Measurements from ENCODE around the gene C11orf54.

The C11orf54 gene

DNA sequence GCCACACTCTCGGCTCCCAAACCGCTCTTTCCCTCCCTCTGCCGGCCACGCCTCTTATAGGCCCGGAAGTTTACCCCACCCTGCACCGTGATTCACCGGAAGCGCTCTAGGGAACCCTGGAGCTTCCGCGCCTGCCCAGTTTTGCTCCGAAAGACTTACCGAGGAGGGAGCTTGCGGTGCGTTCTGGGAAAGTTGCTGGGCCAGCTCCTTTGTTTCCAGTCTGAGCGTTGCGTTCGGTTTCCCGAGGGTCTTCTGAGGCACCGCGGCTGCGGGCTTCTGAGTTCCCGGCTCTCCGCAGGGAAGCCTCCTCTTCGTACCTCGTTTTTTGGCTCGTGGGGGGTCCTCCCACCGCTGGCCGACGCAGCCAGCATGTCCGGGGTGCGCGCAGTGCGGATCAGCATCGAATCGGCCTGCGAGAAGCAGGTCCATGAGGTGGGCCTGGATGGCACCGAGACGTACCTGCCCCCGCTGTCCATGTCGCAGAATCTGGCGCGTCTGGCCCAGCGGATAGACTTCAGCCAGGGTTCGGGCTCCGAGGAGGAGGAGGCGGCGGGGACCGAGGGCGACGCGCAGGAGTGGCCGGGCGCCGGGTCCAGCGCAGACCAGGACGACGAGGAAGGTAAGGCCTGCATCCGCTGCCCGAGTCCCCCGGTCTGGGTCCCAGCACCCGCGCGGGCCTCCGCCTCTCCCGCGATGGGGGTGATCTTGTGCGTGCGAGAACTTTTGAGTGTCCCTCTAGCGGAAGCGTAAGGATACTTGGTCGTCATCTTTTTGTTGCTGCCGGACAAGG lies 42.9 kb downstream of the C11orf54 start, which contains the start of gene MED17:
Gene MED17 (plus strand): TSS at position 138 of the 790 bp plus-strand sequence. CDS start 232 bp downstream, at position 370.
- ChIA-PET POLR2A (interaction anchor here (0.7 to 1.5 kb wide), 5 partner anchors 29 to 586 kb away, joined by 3 to 11 read pairs (median 4); partner anchors contain the start of genes C11orf54, SLC36A4 and TAF1D), CTCF (interaction anchor here (0.7 to 2.4 kb wide), 7 partner anchors 8 to 43 kb away, joined by 3 to 10 read pairs (median 4); partner anchors contain the start of genes C11orf54 and TAF1D)
- peaks cover 1 to 14% (median 5%) of the 10 kb centered on the region in 4 experiments for H3K36me3 ChIP-seq (ENCODE audit: control insufficient read depth in 4 of 4, insufficient read depth in 4 of 4, low read length in 3 of 4)
- peak within 1 kb of the TSS; percentile 68 to 100 (median 99) for H3K4me3 ChIP-seq (ENCODE audit: control insufficient read depth in 1 of 7, extremely low read depth in 1 of 7, insufficient read depth in 4 of 7, low read depth in 2 of 7, low read length in 6 of 7)
- peak within 1 kb of the TSS; percentile 94 to 96 for H3K27ac ChIP-seq (ENCODE audit: insufficient read depth in 1 of 2, low read depth in 1 of 2, low read length in 2 of 2, poor library complexity in 1 of 2, severe bottlenecking in 2 of 2)
- no peaks in the 10 kb centered on the region for H3K27me3 ChIP-seq (replicated peaks in 2 of 5; ENCODE audit: control insufficient read depth in 4 of 5, insufficient read depth in 5 of 5, low read length in 4 of 5)
- peak; percentile 91 to 93 (median 91) for DNase-seq
- 0% methylated on average over 59 of the region's 72 CpGs for WGBS (ENCODE audit: insufficient coverage)
- no peaks in the 10 kb centered on the region for H3K9me3 ChIP-seq (ENCODE audit: control extremely low read depth in 1 of 5, control insufficient read depth in 4 of 5, insufficient read depth in 2 of 5, low read depth in 1 of 5, low read length in 4 of 5)
- peaks cover 0 to 32% (median 19%) of the 10 kb centered on the region in 4 experiments for H3K4me1 ChIP-seq (ENCODE audit: control extremely low read depth in 1 of 4, control insufficient read depth in 4 of 4, insufficient read depth in 4 of 4, low read length in 3 of 4)

DNA sequence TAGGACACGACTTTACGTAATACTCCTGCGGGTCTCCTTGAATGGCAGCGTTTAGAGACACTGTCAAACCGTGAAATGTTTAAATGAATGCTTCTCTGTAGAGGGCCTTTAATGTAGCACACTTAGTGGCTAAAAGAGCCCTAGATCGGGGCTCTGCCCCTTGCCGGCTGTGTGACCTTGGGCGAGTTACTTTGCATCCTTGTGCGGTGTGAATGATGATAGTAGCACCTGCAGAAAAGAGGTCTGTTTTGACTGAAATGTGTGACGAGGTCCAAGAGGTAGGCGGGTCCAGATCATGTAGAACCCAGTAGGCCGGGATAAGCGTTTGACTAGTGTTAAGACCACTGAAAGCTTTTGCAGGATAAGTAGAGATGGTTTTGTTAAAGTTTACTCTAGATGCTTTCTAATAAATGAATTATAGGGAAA lies 43.5 kb downstream of the C11orf54 start:
- WGBS (ENCODE audit: insufficient coverage) = 0% methylated on average over 11 of the region's 13 CpGs
- Histone ChIP-seq H3K4me3 (ENCODE audit: control insufficient read depth in 1 of 7, extremely low read depth in 1 of 7, insufficient read depth in 4 of 7, low read depth in 2 of 7, low read length in 6 of 7) (peak overlapping the region; percentile 68 to 100 (median 99)), H3K27ac (ENCODE audit: insufficient read depth in 1 of 2, low read depth in 1 of 2, low read length in 2 of 2, poor library complexity in 1 of 2, severe bottlenecking in 2 of 2) (peak overlapping the region; percentile 94 to 96), H3K4me1 (ENCODE audit: control extremely low read depth in 1 of 4, control insufficient read depth in 4 of 4, insufficient read depth in 4 of 4, low read length in 3 of 4) (peaks cover 0 to 32% (median 19%) of the 10 kb centered on the region in 4 experiments), H3K36me3 (ENCODE audit: control insufficient read depth in 4 of 4, insufficient read depth in 4 of 4, low read length in 3 of 4) (peaks cover 2 to 20% (median 9%) of the 10 kb centered on the region in 4 experiments), H3K27me3 (replicated peaks in 2 of 5; ENCODE audit: control insufficient read depth in 4 of 5, insufficient read depth in 5 of 5, low read length in 4 of 5) (no peaks in the 10 kb centered on the region), H3K9me3 (ENCODE audit: control extremely low read depth in 1 of 5, control insufficient read depth in 4 of 5, insufficient read depth in 2 of 5, low read depth in 1 of 5, low read length in 4 of 5) (no peaks in the 10 kb centered on the region)
- CTCF ChIA-PET = no interaction called here
- DNase-seq = no peak
- POLR2A ChIA-PET = interaction anchor here (1.2 kb wide), 1 partner anchor 41 kb away, joined by 4 read pairs; no protein-coding TSS in a partner anchor

DNA sequence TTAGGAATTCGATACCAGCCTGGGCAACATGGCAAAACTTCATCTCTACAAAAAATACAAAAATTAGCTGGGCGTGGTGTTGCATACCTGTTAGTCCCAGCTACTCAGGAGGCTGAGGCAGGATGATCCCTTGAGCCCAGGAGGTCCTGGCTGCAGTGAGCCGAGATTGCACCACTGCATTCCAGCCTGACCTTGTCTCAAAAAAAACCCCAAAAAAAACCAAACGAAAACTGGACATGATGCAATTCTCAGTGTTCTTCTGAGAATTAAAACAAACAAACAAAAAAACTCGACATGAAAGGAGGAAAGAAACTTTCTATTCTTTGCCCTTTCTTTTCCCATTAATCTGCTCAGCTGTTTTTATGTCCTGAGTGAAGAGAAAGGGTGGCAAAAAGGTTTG lies 50.0 kb downstream of the C11orf54 start:
- POLR2A ChIA-PET = interaction anchor here (0.6 kb wide), 1 partner anchor 17 kb away, joined by 4 read pairs; no protein-coding TSS in a partner anchor
- Histone ChIP-seq H3K27ac (ENCODE audit: insufficient read depth in 1 of 2, low read depth in 1 of 2, low read length in 2 of 2, poor library complexity in 1 of 2, severe bottlenecking in 2 of 2) (no peak overlapping the region), H3K9me3 (ENCODE audit: control extremely low read depth in 1 of 5, control insufficient read depth in 4 of 5, insufficient read depth in 2 of 5, low read depth in 1 of 5, low read length in 4 of 5) (no peaks in the 10 kb centered on the region), H3K36me3 (ENCODE audit: control insufficient read depth in 4 of 4, insufficient read depth in 4 of 4, low read length in 3 of 4) (peaks cover 28 to 81% (median 54%) of the 10 kb centered on the region in 4 experiments), H3K4me3 (ENCODE audit: control insufficient read depth in 1 of 7, extremely low read depth in 1 of 7, insufficient read depth in 4 of 7, low read depth in 2 of 7, low read length in 6 of 7) (no peak overlapping the region), H3K27me3 (replicated peaks in 2 of 5; ENCODE audit: control insufficient read depth in 4 of 5, insufficient read depth in 5 of 5, low read length in 4 of 5) (no peaks in the 10 kb centered on the region), H3K4me1 (ENCODE audit: control extremely low read depth in 1 of 4, control insufficient read depth in 4 of 4, insufficient read depth in 4 of 4, low read length in 3 of 4) (peaks cover 0 to 8% (median 3%) of the 10 kb centered on the region in 4 experiments)
- WGBS (ENCODE audit: insufficient coverage) = 91% methylated on average over 3 of the region's 5 CpGs
- DNase-seq = no peak
- CTCF ChIA-PET = interaction anchor here (0.9 to 2.8 kb wide), 2 partner anchors 9 to 10 kb away, joined by 3 to 10 read pairs; no protein-coding TSS in a partner anchor

DNA sequence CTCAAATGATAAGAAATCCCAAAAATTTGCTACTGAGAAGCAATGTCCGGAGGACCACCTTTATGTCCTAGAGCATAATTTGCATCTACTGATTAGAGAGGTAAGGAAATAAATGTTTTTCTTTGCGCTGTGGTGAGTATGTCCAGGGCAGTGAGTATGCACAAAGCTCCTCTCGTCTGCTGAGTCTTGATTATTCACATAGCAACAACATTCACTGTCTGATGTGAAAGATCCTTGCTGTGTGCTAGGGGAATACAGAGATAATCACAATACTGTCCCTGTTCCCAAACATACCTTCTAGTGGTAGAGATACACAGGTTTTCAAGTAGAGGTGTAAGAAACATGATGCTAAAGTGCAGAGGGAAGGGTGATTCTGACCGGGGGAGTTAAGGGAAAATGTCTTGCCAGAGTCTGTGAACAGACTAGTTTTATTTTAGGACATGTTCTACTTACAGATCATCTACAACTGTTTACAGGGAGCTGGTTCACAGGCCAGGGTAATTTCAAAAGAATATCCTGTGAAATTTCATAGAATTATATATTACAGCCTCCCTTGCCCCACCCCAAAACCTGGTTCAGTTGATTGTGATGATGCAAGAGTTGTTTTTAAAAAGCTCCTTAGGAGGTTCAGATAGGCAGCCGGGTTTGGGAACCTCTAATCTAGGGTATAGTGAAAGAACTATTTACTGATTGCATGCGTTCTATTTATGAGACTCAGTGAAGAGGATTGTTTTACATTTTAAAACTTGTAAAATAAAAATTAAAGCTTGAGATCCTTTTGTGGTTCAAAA lies 55.2 kb downstream of the C11orf54 start:
- H3K4me1 ChIP-seq (ENCODE audit: control extremely low read depth in 1 of 4, control insufficient read depth in 4 of 4, insufficient read depth in 4 of 4, low read length in 3 of 4) = no peaks in the 10 kb centered on the region
- ChIA-PET POLR2A (interaction anchor here (0.6 to 1.0 kb wide), 2 partner anchors 8 to 54 kb away, joined by 4 to 5 read pairs; no protein-coding TSS in a partner anchor), CTCF (interaction anchor here (1.6 to 1.8 kb wide), 2 partner anchors 11 to 55 kb away, joined by 3 to 5 read pairs; partner anchors contain the start of genes C11orf54 and TAF1D)
- H3K36me3 ChIP-seq (ENCODE audit: control insufficient read depth in 4 of 4, insufficient read depth in 4 of 4, low read length in 3 of 4) = peaks cover 40 to 91% (median 62%) of the 10 kb centered on the region in 4 experiments
- no peak overlapping the region for H3K4me3 ChIP-seq (ENCODE audit: control insufficient read depth in 1 of 7, extremely low read depth in 1 of 7, insufficient read depth in 4 of 7, low read depth in 2 of 7, low read length in 6 of 7)
- no peak overlapping the region for H3K27ac ChIP-seq (ENCODE audit: insufficient read depth in 1 of 2, low read depth in 1 of 2, low read length in 2 of 2, poor library complexity in 1 of 2, severe bottlenecking in 2 of 2)
- no peaks in the 10 kb centered on the region for H3K27me3 ChIP-seq (replicated peaks in 2 of 5; ENCODE audit: control insufficient read depth in 4 of 5, insufficient read depth in 5 of 5, low read length in 4 of 5)
- 100% methylated on average over 1 of the region's 6 CpGs for WGBS (ENCODE audit: insufficient coverage)
- H3K9me3 ChIP-seq (ENCODE audit: control extremely low read depth in 1 of 5, control insufficient read depth in 4 of 5, insufficient read depth in 2 of 5, low read depth in 1 of 5, low read length in 4 of 5) = no peaks in the 10 kb centered on the region
- no peak for DNase-seq

DNA sequence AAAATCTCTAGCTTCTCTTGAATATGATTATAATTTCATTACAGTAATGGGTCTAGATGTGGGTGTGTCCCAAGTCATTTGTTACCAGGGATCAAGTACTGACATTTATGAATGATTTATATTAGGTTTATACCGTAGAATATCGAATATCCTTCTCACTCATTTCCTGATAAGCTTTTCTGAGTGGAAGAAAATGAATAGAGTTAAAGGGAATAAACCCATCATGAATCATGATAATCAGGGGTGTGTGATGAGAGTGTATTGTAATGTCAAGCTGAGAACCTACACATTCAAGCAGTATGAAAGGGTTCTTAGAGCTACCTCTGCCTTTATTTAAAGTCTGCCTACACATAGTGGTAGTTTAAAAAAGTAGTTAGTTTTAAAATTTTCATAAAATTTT lies 59.9 kb downstream of the C11orf54 start:
- no peak for DNase-seq
- H3K4me3 ChIP-seq (ENCODE audit: control insufficient read depth in 1 of 7, extremely low read depth in 1 of 7, insufficient read depth in 4 of 7, low read depth in 2 of 7, low read length in 6 of 7) = no peak overlapping the region
- POLR2A ChIA-PET = no interaction called here
- H3K27me3 ChIP-seq (replicated peaks in 2 of 5; ENCODE audit: control insufficient read depth in 4 of 5, insufficient read depth in 5 of 5, low read length in 4 of 5) = no peaks in the 10 kb centered on the region
- H3K36me3 ChIP-seq (ENCODE audit: control insufficient read depth in 4 of 4, insufficient read depth in 4 of 4, low read length in 3 of 4) = peaks cover 27 to 90% (median 60%) of the 10 kb centered on the region in 4 experiments
- no peaks in the 10 kb centered on the region for H3K9me3 ChIP-seq (ENCODE audit: control extremely low read depth in 1 of 5, control insufficient read depth in 4 of 5, insufficient read depth in 2 of 5, low read depth in 1 of 5, low read length in 4 of 5)
- WGBS (ENCODE audit: insufficient coverage) = no CpG with 5 or more reads among the region's 2 CpGs
- no peaks in the 10 kb centered on the region for H3K4me1 ChIP-seq (ENCODE audit: control extremely low read depth in 1 of 4, control insufficient read depth in 4 of 4, insufficient read depth in 4 of 4, low read length in 3 of 4)
- CTCF ChIA-PET = interaction anchor here (0.6 to 2.9 kb wide), 4 partner anchors 9 to 84 kb away, joined by 3 to 10 read pairs (median 4); partner anchors contain the start of gene MED17
- no peak overlapping the region for H3K27ac ChIP-seq (ENCODE audit: insufficient read depth in 1 of 2, low read depth in 1 of 2, low read length in 2 of 2, poor library complexity in 1 of 2, severe bottlenecking in 2 of 2)

DNA sequence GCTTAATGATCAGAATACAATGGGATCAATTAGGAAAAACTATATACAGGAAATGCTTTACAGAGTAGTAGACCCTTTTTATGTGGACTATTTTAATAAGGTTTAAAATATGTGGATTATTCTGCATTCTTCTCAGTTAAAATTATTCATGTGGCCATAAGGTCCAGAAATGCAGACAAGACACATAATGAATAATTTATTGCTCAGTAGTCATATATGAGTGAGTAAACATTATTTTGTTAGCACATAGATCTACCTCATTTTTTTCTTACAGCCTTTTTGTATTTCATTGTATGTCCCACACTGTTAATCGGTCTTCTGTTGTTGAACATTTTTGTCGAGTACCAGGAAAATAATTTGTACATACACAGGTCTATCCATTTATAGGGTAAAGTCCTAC lies 63.4 kb downstream of the C11orf54 start:
- H3K27ac ChIP-seq (ENCODE audit: insufficient read depth in 1 of 2, low read depth in 1 of 2, low read length in 2 of 2, poor library complexity in 1 of 2, severe bottlenecking in 2 of 2) = no peak overlapping the region
- no peaks in the 10 kb centered on the region for H3K27me3 ChIP-seq (replicated peaks in 2 of 5; ENCODE audit: control insufficient read depth in 4 of 5, insufficient read depth in 5 of 5, low read length in 4 of 5)
- ChIA-PET CTCF (no interaction called here), POLR2A (no interaction called here)
- H3K4me3 ChIP-seq (ENCODE audit: control insufficient read depth in 1 of 7, extremely low read depth in 1 of 7, insufficient read depth in 4 of 7, low read depth in 2 of 7, low read length in 6 of 7) = no peak overlapping the region
- no CpG with 5 or more reads among the region's 2 CpGs for WGBS (ENCODE audit: insufficient coverage)
- no peaks in the 10 kb centered on the region for H3K9me3 ChIP-seq (ENCODE audit: control extremely low read depth in 1 of 5, control insufficient read depth in 4 of 5, insufficient read depth in 2 of 5, low read depth in 1 of 5, low read length in 4 of 5)
- peaks cover 13 to 86% (median 64%) of the 10 kb centered on the region in 4 experiments for H3K36me3 ChIP-seq (ENCODE audit: control insufficient read depth in 4 of 4, insufficient read depth in 4 of 4, low read length in 3 of 4)
- H3K4me1 ChIP-seq (ENCODE audit: control extremely low read depth in 1 of 4, control insufficient read depth in 4 of 4, insufficient read depth in 4 of 4, low read length in 3 of 4) = no peaks in the 10 kb centered on the region
- no peak for DNase-seq
